HG03103 (cell line): Measurements from ENCODE around the gene ZNF787.

Experiments
- ATAC-seq: cut with Tn5 transposase; IDR thresholded peaks from one replicate; pipeline ENCODE4 v1.9.1; 2021; ENCODE audit warnings: low read depth; ENCODE audit not compliant: unreplicated experiment

ZNF787 gene

GRCh38 chr19:56091751-56092546, 29.1 kb downstream of the ZNF787 start:
- ATAC-seq: no peak

GRCh38 chr19:56091066-56091490, 30.0 kb downstream of the ZNF787 start:
- no peak for ATAC-seq

GRCh38 chr19:56089344-56089743, 31.8 kb downstream of the ZNF787 start:
- ATAC-seq: no peak

- ATAC-seq: no peak
Measured at GRCh38 chr19:56088497-56089215, 32.4 kb downstream of the ZNF787 start.

- no peak for ATAC-seq
Measured at GRCh38 chr19:56087647-56088496, 33.2 kb downstream of the ZNF787 start.

- no peak for ATAC-seq
Measured at GRCh38 chr19:56086671-56087430, 34.2 kb downstream of the ZNF787 start.

- ATAC-seq: no peak
Measured at GRCh38 chr19:56085571-56086275, 35.4 kb downstream of the ZNF787 start.

- no peak for ATAC-seq
Measured at GRCh38 chr19:56084835-56085536, 36.1 kb downstream of the ZNF787 start.

GRCh38 chr19:56083668-56084067, 37.4 kb downstream of the ZNF787 start:
- no peak for ATAC-seq

- ATAC-seq: no peak
Measured at GRCh38 chr19:56080669-56081401, 40.3 kb downstream of the ZNF787 start.

GRCh38 chr19:56079609-56080008, 41.5 kb downstream of the ZNF787 start:
- ATAC-seq: no peak

GRCh38 chr19:56076498-56076897, 44.6 kb downstream of the ZNF787 start:
- no peak for ATAC-seq

GRCh38 chr19:56071151-56071550, 49.9 kb downstream of the ZNF787 start:
- ATAC-seq: no peak

- ATAC-seq: no peak
Measured at GRCh38 chr19:56069642-56070041, 51.5 kb downstream of the ZNF787 start.

GRCh38 chr19:56066152-56067023, 54.7 kb downstream of the ZNF787 start:
- ATAC-seq: no peak

GRCh38 chr19:56053596-56053995, 67.5 kb downstream of the ZNF787 start:
- no peak for ATAC-seq
